HCT116 (cell line): Measurements from ENCODE around the gene AP1B1.

Experiments
- ATF3 ChIP-seq: IDR thresholded peaks from 2 replicates; pipeline ENCODE4 v1.6.1; 2012
- CTCF ChIP-seq, 3 experiments: fragments of 200-600 bp in 1 of 3; sonication (generic) in 1 of 3; IDR thresholded peaks in 2 of 3; conservative IDR thresholded peaks in 1 of 3; 2 replicates each; pipeline ENCODE4 v1.5.1; 2012 to 2017; ENCODE audit warnings: low read depth in 2 of 3, low read length in 2 of 3, antibody characterized with exemption in 1 of 3, borderline replicate concordance in 1 of 3, control low read depth in 1 of 3, mild to moderate bottlenecking in 1 of 3, mixed read lengths in 1 of 3, mixed run types in 1 of 3, moderate library complexity in 1 of 3; ENCODE audit not compliant: insufficient read depth in 1 of 3
- ELF1 ChIP-seq: IDR thresholded peaks from 2 replicates; pipeline ENCODE4 v1.6.1; 2012; ENCODE audit warnings: low read depth, borderline replicate concordance
- MAX ChIP-seq: IDR thresholded peaks from 2 replicates; pipeline ENCODE4 v1.6.1; 2012
- REST ChIP-seq: IDR thresholded peaks from 2 replicates; pipeline ENCODE4 v1.6.1; 2012; ENCODE audit warnings: low read depth
- SIN3A ChIP-seq: IDR thresholded peaks from 2 replicates; pipeline ENCODE4 v1.6.1; 2012; ENCODE audit warnings: low read depth

GRCh38 chr22:29339381-29340235 is 48.8 kb downstream of the AP1B1 start:
- no peak for TF ChIP-seq SIN3A
- no peak for TF ChIP-seq MAX
- no peak for TF ChIP-seq CTCF (IDR thresholded peaks at IDR 0.05 in 2 of 3, conservative IDR thresholded peaks at IDR 0.05 in 1 of 3; ENCODE audit: borderline replicate concordance in 1 of 3, insufficient read depth in 1 of 3, low read depth in 2 of 3, low read length in 2 of 3)
- TF ChIP-seq REST = no peak
- TF ChIP-seq ATF3 = no peak
- no peak for TF ChIP-seq ELF1
